ENCODE data around the gene WWP2.
"Not testable (repeated sequence)": the region's sequence is repeated elsewhere in the genome, so short reads cannot be mapped to it uniquely, and the experiment has no call there.

Gene WWP2

DNA sequence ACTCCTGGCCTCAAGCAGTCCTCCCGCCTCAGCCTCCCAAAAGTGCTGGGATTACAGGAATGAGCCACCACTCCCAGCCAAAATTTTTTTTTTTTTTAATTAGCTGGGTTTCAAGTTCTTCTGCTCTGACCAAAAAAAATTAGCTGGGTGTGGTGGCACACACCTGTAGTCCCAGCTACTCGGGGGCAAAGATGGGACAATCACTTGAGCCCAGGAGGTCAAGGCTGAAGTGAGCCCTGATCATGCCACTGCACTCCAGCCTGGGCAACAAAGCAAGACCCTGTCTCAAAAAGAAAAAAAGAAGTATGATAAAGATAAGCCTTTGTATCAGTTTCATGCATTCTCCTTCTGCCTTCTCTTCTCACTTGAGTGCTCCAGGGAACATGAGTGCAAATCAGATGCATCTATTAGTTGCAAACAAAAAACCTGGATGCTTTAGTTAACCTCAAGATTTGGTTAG, 37.7 kb upstream of the WWP2 start:
- no peak overlapping the region for H3K4me3 ChIP-seq (ENCODE audit: low read depth, low read length)
- TF ChIP-seq, protein P1, sequence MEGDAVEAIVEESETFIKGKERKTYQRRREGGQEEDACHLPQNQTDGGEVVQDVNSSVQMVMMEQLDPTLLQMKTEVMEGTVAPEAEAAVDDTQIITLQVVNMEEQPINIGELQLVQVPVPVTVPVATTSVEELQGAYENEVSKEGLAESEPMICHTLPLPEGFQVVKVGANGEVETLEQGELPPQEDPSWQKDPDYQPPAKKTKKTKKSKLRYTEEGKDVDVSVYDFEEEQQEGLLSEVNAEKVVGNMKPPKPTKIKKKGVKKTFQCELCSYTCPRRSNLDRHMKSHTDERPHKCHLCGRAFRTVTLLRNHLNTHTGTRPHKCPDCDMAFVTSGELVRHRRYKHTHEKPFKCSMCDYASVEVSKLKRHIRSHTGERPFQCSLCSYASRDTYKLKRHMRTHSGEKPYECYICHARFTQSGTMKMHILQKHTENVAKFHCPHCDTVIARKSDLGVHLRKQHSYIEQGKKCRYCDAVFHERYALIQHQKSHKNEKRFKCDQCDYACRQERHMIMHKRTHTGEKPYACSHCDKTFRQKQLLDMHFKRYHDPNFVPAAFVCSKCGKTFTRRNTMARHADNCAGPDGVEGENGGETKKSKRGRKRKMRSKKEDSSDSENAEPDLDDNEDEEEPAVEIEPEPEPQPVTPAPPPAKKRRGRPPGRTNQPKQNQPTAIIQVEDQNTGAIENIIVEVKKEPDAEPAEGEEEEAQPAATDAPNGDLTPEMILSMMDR (conservative IDR thresholded peaks at IDR 0.05; ENCODE audit: low read depth, low read length): no peak
- no peak for DNase-seq (ENCODE audit: low read depth)

DNA sequence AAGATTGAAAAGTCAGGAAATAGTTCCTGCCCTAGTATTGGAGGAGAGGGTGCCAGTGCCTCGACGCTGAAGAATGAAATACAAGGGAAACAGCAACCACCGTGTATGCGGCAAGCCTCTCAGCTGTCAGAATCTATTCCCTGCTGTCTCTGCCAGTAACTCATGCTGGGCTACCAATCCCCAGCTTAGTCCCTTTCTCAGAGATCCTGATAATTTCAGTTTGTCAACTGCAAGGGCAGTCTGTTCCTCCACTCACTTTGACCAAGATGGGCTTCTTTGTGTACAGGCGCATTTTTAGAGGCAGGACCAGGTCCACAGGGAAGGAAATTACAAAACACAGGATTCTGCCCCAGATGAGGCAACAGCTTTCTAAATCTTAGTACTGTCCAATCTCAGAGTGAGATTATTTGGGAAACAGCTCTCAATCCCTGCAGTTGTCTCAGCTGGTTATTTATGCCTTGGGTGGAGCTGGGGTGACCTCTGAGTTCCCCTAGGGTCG, 37.1 kb upstream of the WWP2 start:
- H3K4me3 ChIP-seq (ENCODE audit: low read depth, low read length): peak overlapping the region; percentile 68
- TF ChIP-seq, protein P1 (conservative IDR thresholded peaks at IDR 0.05; ENCODE audit: low read depth, low read length): no peak
- DNase-seq (ENCODE audit: low read depth): peak; percentile 45

DNA sequence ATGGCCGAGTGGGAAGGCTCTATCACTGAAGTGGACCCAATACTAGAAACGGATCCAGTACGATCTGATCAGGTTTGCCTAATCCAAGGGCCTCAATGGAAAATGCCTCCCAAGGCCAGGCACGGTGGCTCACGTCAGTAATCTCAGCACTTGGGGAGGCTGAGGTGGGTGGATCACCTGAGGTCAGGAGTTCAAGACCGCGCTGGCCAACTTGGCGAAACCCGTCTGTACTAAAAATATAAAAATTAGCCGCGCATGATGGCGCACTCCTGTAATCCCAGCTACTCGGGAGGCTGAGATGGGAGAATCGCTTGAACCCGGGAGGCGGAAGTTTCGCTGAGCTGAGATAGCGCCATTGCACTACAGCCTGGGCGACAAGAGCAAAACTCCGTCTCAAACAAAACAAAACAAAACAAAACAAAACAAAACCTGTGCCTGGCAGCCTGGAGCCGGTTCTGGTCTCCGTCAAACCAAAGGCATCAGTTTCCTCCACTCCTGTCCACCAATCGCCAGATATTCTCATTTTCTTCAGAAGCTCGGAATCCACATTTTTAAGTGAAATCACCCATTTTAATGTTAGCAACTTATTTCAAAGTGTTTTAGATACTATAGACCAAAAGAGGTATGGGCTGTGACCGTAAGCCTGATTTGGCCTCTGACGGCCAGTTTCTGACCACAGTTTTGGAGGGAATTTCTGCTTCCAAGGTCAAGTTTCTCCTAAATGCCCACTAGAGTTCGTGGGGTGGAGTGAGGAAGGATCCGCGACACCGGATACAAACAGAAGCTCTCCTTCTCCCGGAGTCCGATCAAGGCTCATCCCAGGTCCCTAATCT, 36.4 kb upstream of the WWP2 start:
- TF ChIP-seq, protein P1 (conservative IDR thresholded peaks at IDR 0.05; ENCODE audit: low read depth, low read length): no peak
- peak overlapping the region; percentile 68 for H3K4me3 ChIP-seq (ENCODE audit: low read depth, low read length)
- DNase-seq (ENCODE audit: low read depth): no peak

DNA sequence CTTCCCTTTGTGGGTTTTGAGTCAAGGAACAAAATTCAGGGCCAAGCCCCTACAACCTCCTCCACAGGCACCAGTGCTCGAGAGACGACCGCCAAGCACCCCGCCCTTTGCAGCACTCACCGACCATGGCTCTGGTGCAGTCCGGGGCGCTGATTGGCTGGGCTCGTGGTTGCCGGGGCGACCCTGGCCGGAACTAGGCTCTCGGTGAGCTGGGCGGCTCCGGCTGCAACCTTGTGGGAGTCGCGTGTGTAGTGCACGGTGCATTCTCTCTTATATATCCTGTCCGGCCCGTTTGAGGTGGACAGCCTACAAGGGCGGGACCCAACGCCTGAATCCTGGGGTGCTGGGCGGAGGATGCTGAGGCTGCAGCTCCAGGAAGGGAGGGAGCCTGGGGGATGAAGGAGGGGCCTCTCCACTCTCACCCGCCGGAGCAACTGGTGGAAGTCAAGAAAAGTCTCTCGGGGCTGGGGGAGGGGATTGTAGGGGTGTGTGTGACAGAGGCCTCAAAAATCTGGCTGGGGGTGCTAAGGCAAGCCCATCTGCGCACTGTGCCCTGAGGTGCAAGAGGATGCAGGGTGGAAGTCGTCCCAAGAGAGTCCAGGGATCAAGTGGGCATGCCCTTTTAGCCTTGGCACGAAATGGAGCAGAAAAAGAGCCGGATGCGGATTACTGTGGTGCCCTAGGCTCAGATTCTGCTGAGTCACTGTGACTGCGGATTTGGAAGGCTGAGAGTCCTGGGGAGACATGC, 35.6 kb upstream of the WWP2 start, which contains the start of gene NQO1:
NQO1 (minus strand) TSS at position 248 of the 748 bp plus-strand sequence; CDS start at position 127, 121 bp downstream.
- peak within 1 kb of the TSS; percentile 68 for H3K4me3 ChIP-seq (ENCODE audit: low read depth, low read length)
- DNase-seq (ENCODE audit: low read depth): peak; percentile 99
- TF ChIP-seq, protein P1 (conservative IDR thresholded peaks at IDR 0.05; ENCODE audit: low read depth, low read length): no peak

DNA sequence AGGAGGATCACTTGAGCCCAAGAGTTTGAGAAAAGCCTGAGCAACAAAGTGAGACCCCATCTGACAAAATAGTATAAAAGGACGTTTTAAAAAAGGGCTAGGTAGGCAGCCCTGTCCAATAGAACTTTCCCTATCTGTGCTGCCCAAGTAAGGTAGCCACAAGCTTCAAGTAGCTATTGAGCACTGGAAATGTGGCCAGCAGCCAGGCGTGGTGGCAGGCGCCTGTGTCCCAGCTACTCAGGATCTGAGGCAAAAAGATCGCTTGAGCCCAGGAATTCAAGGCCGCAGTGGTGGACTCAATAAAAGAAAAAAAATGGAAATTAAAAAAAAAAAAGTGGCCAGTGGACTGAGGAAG, 34.2 kb upstream of the WWP2 start:
- TF ChIP-seq, protein P1 (conservative IDR thresholded peaks at IDR 0.05; ENCODE audit: low read depth, low read length): no peak
- H3K4me3 ChIP-seq (ENCODE audit: low read depth, low read length): no peak overlapping the region
- no peak for DNase-seq (ENCODE audit: low read depth)

DNA sequence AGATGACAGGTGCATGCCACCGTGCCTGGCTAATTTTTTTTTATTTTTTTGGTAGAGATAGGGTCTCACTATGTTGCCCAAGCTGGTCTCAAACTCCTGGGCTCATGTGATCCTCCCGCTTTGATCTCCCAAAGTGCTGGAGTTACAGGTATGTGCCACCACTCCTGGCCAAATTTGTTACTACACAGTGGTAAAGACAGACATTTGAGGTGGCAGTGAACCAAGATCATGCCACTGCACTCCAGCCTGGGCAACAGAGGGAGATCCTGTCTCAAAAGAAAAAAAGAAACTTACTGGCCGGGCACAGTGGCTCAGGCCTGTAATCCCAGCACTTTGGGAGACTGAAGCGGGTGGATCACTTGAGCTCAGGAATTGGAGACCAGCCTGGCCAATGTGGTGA, 33.1 kb upstream of the WWP2 start:
- H3K4me3 ChIP-seq (ENCODE audit: low read depth, low read length); DNase-seq (ENCODE audit: low read depth): not testable (repeated sequence)

DNA sequence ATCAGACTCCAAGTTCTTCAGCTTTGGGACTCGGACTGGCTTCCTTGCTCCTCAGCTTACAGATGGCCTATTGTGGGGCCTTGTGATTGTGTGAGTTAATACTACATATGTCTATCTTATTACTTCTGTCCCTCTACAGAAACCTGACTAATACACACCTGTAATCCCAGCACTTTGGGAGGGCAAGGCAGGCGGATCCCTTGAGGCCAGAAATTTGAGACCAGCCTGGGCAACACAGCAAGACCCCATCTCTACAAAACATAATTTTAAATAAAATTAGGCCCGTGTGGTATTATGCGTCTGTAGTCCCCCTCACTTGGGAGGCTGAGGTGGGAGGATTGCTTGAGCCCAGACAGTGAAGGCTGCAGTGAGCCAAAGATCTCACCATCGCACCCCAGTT, 30.9 kb upstream of the WWP2 start:
- not testable (repeated sequence) for H3K4me3 ChIP-seq (ENCODE audit: low read depth, low read length); DNase-seq (ENCODE audit: low read depth)
